ENCODE results near the gene PDLIM4.
A peak's percentile ranks its signal among the peaks of the same experiment; 100 is the strongest.

PDLIM4 gene

DNA sequence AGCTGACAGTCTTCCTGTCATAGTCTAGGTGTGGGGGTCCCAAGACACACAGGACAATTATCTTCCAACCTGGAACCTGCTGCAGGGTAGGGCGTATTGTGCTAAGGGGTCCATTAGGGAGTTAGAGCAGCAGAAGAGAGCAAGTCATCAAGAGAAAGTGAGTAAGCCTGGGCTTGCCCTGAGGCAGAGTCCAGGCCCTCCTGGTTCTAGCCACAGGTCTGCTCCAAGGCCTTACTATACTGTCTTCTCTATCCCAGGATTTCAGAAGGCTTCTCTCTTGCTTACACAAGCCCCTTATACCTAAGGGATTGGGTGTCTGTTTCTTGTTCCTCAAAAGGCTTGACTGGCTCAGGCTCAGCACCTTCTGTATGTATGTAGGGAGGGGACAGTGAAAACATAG is 37.5 kb upstream of the PDLIM4 start:
- Histone ChIP-seq H3K9ac (ENCODE audit: low read depth, low read length) (no peak overlapping the region), H3K4me3 (ENCODE audit: low read length) (no peak overlapping the region), H3K9me3 (ENCODE audit: insufficient read depth, low read depth, low read length) (no peaks in the 10 kb centered on the region)

DNA sequence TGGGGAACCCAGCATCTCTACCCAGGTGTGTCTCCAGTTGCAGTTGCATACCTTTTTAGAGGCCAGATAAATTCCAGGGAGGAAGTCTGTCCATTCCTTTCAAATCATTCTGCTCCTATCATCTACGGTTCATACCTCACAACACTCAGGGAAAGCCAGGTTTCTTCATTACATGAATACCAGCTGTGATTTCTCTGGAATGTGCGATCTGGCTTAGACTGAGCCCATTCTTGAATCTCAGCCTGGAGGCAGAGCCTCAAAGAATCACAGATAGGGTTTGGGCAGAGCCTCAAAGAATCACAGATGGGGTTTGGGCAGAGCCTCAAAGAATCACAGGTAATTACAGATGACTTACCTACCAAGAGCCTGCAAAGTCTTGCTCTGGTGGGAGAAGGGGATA is 37.0 kb upstream of the PDLIM4 start:
- no peaks in the 10 kb centered on the region for H3K4me1 ChIP-seq (ENCODE audit: insufficient read depth, low read length)
- H3K27me3 ChIP-seq (ENCODE audit: insufficient read depth, low read length) = peaks cover 9% of the 10 kb centered on the region

More for the DNA sequence above, 37.5 kb upstream of the PDLIM4 start:
- Histone ChIP-seq H3K27ac (ENCODE audit: low read length) (no peak overlapping the region), H3K4me1 (ENCODE audit: insufficient read depth, low read length) (no peaks in the 10 kb centered on the region), H3K36me3 (ENCODE audit: insufficient read depth, low read depth, low read length) (no peaks in the 10 kb centered on the region), H3K27me3 (ENCODE audit: insufficient read depth, low read length) (peaks cover 4% of the 10 kb centered on the region)

DNA sequence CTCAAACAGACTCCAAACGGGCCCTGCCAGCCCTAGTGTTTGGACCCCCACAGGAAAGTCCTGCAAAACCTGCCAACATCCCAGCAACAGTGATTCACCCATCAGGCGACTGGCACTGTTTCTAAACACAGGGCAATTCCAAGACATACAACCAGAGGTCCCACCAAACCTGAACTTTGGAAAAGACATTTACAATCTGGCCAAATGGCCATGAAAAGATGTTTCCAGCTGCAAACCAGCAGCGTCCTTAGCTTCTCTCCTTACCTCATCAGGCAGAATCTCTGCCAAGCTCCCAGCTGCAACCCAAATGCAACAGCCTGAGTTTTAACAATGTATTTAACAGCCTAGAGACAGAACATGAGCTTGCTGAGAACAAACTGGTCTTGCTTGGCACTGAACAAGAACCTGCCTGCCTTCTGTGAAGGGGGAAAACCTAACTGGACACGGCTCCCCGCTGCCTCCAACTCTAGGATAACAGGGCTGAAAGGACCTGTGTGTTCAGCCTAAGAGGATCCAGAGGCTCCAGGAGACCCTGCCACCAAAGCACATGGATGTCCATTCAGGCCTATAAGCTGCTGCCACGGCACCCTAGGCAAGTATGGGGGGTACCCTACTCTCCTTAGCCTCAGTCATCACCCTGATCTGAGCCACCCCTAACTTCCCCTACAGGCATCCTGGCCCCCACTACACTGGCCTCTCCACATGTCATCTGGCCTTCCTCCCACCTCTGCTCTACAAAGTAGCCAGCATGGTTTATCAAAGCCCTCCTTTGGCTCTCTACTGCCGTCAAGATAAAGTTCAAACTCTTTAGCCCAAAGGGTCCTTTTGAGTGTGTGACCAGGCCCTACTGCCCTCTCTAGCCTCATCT is 35.5 kb upstream of the PDLIM4 start:
- Histone ChIP-seq H3K9ac (ENCODE audit: low read depth, low read length) (no peak overlapping the region), H3K4me3 (ENCODE audit: low read length) (no peak overlapping the region), H3K27me3 (ENCODE audit: insufficient read depth, low read length) (peaks cover 25% of the 10 kb centered on the region), H3K4me1 (ENCODE audit: insufficient read depth, low read length) (no peaks in the 10 kb centered on the region), H3K27ac (ENCODE audit: low read length) (no peak overlapping the region), H3K9me3 (ENCODE audit: insufficient read depth, low read depth, low read length) (no peaks in the 10 kb centered on the region), H3K36me3 (ENCODE audit: insufficient read depth, low read depth, low read length) (no peaks in the 10 kb centered on the region)

More for the DNA sequence above, 37.0 kb upstream of the PDLIM4 start:
- no peaks in the 10 kb centered on the region for H3K9me3 ChIP-seq (ENCODE audit: insufficient read depth, low read depth, low read length)
- no peak overlapping the region for H3K4me3 ChIP-seq (ENCODE audit: low read length)
- no peak overlapping the region for H3K27ac ChIP-seq (ENCODE audit: low read length)
- no peaks in the 10 kb centered on the region for H3K36me3 ChIP-seq (ENCODE audit: insufficient read depth, low read depth, low read length)
- H3K9ac ChIP-seq (ENCODE audit: low read depth, low read length) = no peak overlapping the region

DNA sequence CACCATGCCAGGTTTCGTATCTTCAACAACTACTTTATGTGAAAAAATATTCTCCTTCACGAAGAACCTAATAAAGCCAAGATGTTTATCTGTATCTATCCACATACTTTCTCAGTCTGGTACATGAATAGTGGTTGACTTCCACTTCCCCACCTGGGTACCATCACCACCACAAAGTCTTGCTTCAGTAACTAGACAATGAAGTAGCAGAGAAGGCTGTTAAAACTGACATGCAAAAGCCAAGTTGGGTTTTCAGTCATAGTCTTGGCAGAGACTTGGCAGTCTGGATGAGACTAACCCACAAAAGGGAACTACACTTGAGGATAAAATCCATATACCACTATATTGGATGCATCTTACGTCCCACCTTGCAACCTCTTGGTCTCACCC is 34.9 kb upstream of the PDLIM4 start:
- no peak overlapping the region for H3K4me3 ChIP-seq (ENCODE audit: low read length)

DNA sequence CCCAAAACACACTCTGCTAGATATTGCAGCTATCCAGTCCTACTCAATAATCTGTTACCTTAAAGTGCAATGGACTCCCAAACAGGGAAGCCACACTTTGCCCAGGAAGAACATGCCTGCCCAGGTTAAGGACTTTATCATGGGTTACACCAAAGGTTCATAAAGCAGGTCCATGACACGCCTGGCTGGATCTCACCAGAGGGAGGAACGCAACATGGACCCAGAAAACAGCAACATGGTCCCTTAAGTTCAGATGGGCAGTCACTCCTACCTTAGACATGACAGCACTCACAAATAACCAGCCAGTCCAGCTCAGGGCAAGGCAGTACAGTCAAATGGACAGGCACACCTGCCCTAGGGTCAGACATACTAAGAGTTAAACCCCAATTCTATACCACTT is 33.6 kb upstream of the PDLIM4 start:
- Histone ChIP-seq H3K4me3 (ENCODE audit: low read length) (no peak overlapping the region), H3K36me3 (ENCODE audit: insufficient read depth, low read depth, low read length) (no peaks in the 10 kb centered on the region), H3K9ac (ENCODE audit: low read depth, low read length) (no peak overlapping the region), H3K4me1 (ENCODE audit: insufficient read depth, low read length) (no peaks in the 10 kb centered on the region), H3K9me3 (ENCODE audit: insufficient read depth, low read depth, low read length) (no peaks in the 10 kb centered on the region), H3K27me3 (ENCODE audit: insufficient read depth, low read length) (peaks cover 42% of the 10 kb centered on the region), H3K27ac (ENCODE audit: low read length) (no peak overlapping the region)

More for the DNA sequence above, 34.9 kb upstream of the PDLIM4 start:
- Histone ChIP-seq H3K27me3 (ENCODE audit: insufficient read depth, low read length) (peaks cover 31% of the 10 kb centered on the region), H3K27ac (ENCODE audit: low read length) (no peak overlapping the region), H3K4me1 (ENCODE audit: insufficient read depth, low read length) (no peaks in the 10 kb centered on the region), H3K36me3 (ENCODE audit: insufficient read depth, low read depth, low read length) (no peaks in the 10 kb centered on the region), H3K9ac (ENCODE audit: low read depth, low read length) (no peak overlapping the region), H3K9me3 (ENCODE audit: insufficient read depth, low read depth, low read length) (no peaks in the 10 kb centered on the region)

DNA sequence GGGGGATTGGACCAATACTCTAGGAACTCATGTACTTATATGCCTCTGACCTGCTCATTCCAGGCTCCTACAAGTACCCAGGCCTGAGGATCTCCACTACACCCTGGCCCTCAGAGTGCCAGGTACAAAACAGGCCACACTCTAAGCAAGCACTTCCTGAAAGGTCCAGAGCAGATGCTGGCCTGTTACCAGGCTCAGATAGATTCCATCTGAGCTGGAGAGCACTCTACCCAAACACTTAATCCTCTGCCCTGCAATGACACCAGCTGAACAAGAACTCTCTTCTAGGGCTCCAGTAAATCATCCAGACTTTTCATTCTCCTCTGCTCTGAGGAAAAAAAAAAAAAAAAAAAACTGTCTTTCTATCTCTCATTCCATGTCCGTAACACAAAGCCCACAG is 32.8 kb upstream of the PDLIM4 start:
- H3K27ac ChIP-seq (ENCODE audit: low read length) = no peak overlapping the region
- H3K4me1 ChIP-seq (ENCODE audit: insufficient read depth, low read length) = no peaks in the 10 kb centered on the region
- H3K27me3 ChIP-seq (ENCODE audit: insufficient read depth, low read length) = peaks cover 51% of the 10 kb centered on the region
- H3K9ac ChIP-seq (ENCODE audit: low read depth, low read length) = no peak overlapping the region
- no peak overlapping the region for H3K4me3 ChIP-seq (ENCODE audit: low read length)
- H3K9me3 ChIP-seq (ENCODE audit: insufficient read depth, low read depth, low read length) = no peaks in the 10 kb centered on the region
- no peaks in the 10 kb centered on the region for H3K36me3 ChIP-seq (ENCODE audit: insufficient read depth, low read depth, low read length)

DNA sequence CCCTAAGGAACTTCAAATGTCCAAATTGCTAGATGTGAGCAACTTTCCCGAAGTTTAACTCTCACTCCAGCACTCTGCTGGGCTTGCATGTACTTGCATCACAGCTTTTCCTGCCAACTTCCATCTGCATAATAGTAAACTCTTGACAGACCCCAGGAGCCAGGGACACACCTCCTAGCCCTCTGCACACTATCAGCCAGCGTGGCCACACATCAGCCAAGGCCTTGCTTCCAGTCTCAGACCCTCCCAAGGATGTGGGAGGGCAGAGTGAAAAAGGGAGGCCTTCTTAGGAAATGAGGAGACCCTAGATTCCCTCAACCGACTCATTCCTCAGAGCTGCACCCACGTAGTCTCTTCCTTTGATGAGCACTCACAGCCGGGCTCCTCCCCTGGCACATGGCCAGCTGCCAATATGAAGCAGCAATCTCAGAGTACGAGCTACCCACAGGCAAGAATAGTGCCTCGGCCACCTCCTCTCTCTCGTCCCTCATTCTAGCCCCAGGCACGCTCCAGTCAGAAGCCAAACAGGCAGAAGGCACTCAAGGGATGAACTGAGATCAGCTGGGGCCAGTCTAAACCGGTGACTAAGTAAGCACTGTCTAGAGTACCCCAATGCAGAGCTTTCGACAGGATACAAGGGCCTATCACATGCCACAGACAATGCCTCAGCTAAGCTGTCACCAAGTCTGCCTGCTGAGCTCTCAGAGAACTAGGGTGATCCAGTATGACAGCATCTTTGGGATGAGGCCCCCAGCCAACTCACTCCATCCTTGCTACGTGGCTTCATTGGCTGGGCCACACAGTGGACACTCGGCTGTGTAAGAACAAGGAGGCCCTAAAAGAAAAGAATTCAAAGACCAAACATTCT is 32.1 kb upstream of the PDLIM4 start:
- H3K27ac ChIP-seq (ENCODE audit: low read length) = no peak overlapping the region
- H3K27me3 ChIP-seq (ENCODE audit: insufficient read depth, low read length) = peaks cover 54% of the 10 kb centered on the region
- H3K4me3 ChIP-seq (ENCODE audit: low read length) = no peak overlapping the region
- H3K36me3 ChIP-seq (ENCODE audit: insufficient read depth, low read depth, low read length) = no peaks in the 10 kb centered on the region
- H3K4me1 ChIP-seq (ENCODE audit: insufficient read depth, low read length) = no peaks in the 10 kb centered on the region
- H3K9me3 ChIP-seq (ENCODE audit: insufficient read depth, low read depth, low read length) = no peaks in the 10 kb centered on the region
- no peak overlapping the region for H3K9ac ChIP-seq (ENCODE audit: low read depth, low read length)

DNA sequence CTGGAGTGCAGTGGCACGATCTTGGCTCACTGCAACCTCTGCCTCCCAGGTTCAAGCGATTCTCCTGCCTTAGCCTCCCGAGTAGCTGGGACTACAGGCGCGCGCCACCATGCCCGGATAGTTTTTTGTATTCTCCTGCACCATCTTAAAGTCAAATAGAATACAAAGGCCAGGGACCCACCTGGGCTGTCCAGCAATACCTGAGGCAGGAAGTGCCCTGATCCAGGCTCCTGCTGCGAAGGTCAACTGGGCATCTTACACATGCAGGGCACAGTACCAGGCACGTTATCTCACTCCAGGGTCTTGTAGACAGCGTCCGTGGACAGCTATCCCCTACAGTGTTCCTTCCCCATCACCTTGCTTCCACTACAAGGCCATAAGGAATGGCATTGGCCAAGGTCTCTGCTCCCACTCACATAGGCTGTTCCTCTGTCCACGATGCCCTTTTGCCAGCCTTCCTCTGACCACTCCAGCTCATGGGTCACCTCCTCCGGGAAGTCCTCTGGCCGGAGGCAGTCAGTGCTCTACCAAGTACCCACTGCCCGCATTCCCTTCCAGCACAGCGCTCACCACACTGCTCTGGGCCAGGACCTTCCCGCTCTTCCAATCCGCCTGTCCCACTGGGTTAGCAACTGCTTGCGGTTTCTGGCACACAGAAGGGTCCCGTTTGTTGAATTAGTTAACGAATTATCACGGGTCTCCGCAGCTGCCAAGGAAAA is 30.8 kb upstream of the PDLIM4 start:
- no peak overlapping the region for H3K27ac ChIP-seq (ENCODE audit: low read length)
- no peaks in the 10 kb centered on the region for H3K9me3 ChIP-seq (ENCODE audit: insufficient read depth, low read depth, low read length)
- H3K9ac ChIP-seq (ENCODE audit: low read depth, low read length) = no peak overlapping the region
- no peaks in the 10 kb centered on the region for H3K36me3 ChIP-seq (ENCODE audit: insufficient read depth, low read depth, low read length)
- peaks cover 59% of the 10 kb centered on the region for H3K27me3 ChIP-seq (ENCODE audit: insufficient read depth, low read length)
- no peaks in the 10 kb centered on the region for H3K4me1 ChIP-seq (ENCODE audit: insufficient read depth, low read length)
- H3K4me3 ChIP-seq (ENCODE audit: low read length) = peak overlapping the region; percentile 62

DNA sequence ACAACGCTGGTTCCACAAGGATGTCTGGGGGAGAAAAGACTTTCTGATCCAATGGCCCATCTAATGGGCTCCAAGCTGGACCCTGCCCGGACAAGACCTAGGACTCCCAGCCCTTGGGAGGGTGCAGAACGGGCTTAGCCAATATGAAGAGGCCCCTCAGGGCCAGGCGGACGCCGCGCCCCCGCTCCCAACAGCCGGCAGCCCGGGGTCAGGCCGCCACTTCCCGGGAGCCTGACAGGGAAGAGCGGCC is 30.3 kb upstream of the PDLIM4 start:
- H3K4me3 ChIP-seq (ENCODE audit: low read length) = peak overlapping the region; percentile 62
- H3K9ac ChIP-seq (ENCODE audit: low read depth, low read length) = no peak overlapping the region

DNA sequence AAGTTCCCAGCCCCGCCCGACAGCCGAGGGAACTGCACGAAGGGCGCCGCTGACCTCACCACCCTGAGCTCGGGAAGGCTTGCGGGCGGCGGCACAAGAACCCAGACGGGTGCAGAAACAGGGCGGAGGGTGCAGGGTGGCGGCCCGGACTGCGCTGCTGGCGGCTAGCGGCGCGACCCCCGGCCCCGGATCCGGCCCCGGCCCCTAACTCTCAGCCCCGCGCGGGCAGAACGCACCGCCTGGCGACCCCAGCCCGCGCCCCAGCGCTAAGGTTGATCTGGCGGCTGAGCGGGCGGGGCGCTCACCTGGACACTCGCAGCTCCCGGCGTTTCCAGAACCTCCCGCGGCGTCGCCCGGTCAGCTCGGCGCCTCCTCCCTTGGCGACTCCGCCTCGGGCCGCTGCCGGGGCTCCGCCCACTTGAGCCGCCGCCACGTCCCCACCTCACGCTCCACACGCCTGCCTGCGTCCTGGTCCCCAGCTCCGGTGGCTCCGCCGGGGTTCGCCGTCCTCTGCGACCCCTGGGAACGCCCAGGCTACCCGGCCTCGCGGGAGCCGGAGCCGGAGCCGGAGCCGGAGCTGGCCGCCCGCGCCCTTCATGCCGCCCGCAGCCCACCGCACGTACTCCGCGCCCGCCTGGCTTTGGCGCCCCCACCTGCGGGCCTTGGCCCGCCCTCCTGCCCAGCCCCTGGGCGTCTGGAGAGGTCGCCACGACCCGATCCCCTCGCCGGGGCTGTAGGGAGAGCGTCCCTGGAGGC is 29.8 kb upstream of the PDLIM4 start, which contains the start of gene P4HA2:
TSS of gene P4HA2 (minus strand) at position 369 of the 756 bp plus-strand sequence. CDS start 9,227 bp downstream, outside the sequence.
- Histone ChIP-seq H3K36me3 (ENCODE audit: insufficient read depth, low read depth, low read length) (no peaks in the 10 kb centered on the region), H3K9me3 (ENCODE audit: insufficient read depth, low read depth, low read length) (no peaks in the 10 kb centered on the region), H3K27ac (ENCODE audit: low read length) (no peak within 1 kb of the TSS), H3K4me3 (ENCODE audit: low read length) (peak within 1 kb of the TSS; percentile 62), H3K27me3 (ENCODE audit: insufficient read depth, low read length) (peaks cover 59% of the 10 kb centered on the region), H3K9ac (ENCODE audit: low read depth, low read length) (peak within 1 kb of the TSS; percentile 45), H3K4me1 (ENCODE audit: insufficient read depth, low read length) (no peaks in the 10 kb centered on the region)

More for the DNA sequence above, 30.3 kb upstream of the PDLIM4 start:
- Histone ChIP-seq H3K27ac (ENCODE audit: low read length) (no peak overlapping the region), H3K27me3 (ENCODE audit: insufficient read depth, low read length) (peaks cover 59% of the 10 kb centered on the region), H3K9me3 (ENCODE audit: insufficient read depth, low read depth, low read length) (no peaks in the 10 kb centered on the region), H3K36me3 (ENCODE audit: insufficient read depth, low read depth, low read length) (no peaks in the 10 kb centered on the region), H3K4me1 (ENCODE audit: insufficient read depth, low read length) (no peaks in the 10 kb centered on the region)

All from iPS-20b (cell line).